ENCODE measurements around the gene DUSP22.

DNA sequence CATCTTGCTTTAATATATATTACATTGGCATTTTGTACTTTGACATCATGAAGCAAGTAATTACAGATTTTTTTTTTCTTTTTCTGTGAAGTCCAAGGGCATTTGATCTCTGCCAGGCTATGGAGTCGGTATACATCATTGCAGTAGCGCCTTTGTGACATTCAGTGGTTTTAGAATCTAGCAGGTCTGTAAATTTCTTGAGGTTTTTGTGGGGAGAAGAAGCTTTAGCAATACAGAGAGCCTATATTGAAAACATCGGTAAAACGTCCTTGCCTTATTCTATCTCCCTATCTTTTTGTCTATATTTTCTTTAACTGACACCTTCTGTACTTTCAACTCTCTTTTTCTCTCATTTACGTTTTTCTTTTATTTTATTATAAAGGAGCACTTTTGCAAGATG lies 47.2 kb downstream of the DUSP22 start:
- TF ChIP-seq, protein P1, sequence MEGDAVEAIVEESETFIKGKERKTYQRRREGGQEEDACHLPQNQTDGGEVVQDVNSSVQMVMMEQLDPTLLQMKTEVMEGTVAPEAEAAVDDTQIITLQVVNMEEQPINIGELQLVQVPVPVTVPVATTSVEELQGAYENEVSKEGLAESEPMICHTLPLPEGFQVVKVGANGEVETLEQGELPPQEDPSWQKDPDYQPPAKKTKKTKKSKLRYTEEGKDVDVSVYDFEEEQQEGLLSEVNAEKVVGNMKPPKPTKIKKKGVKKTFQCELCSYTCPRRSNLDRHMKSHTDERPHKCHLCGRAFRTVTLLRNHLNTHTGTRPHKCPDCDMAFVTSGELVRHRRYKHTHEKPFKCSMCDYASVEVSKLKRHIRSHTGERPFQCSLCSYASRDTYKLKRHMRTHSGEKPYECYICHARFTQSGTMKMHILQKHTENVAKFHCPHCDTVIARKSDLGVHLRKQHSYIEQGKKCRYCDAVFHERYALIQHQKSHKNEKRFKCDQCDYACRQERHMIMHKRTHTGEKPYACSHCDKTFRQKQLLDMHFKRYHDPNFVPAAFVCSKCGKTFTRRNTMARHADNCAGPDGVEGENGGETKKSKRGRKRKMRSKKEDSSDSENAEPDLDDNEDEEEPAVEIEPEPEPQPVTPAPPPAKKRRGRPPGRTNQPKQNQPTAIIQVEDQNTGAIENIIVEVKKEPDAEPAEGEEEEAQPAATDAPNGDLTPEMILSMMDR (IDR thresholded peaks at IDR 0.05): no peak
- no peak for TF ChIP-seq POLR2AphosphoS5 (IDR thresholded peaks at IDR 0.05)
- TF ChIP-seq POLR2A (IDR thresholded peaks at IDR 0.05): no peak
- TF ChIP-seq EP300 (IDR thresholded peaks at IDR 0.05): no peak

All from suprapubic skin (tissue), 4 donors.